Trophoblast cell (in vitro differentiated cells and primary cell): Measurements from ENCODE around the gene HCN1.

Experiments
- DNase-seq, 2 donors: peaks; one replicate each; pipeline ENCODE4 v3.0.0-alpha.2; 2016
- H2AFZ ChIP-seq: 2 replicates; pipeline ENCODE4 v1.6.1; 2013; ENCODE audit warnings: low read length, moderate library complexity, mild to moderate bottlenecking; ENCODE audit not compliant: insufficient read depth, poor library complexity
- H2AK5ac ChIP-seq: 2 replicates; pipeline ENCODE4 v1.6.1; 2013; ENCODE audit warnings: mild to moderate bottlenecking, low read length
- H2BK120ac ChIP-seq: 2 replicates; pipeline ENCODE4 v1.6.1; 2013; ENCODE audit warnings: low read length, mild to moderate bottlenecking, moderate library complexity; ENCODE audit not compliant: insufficient read depth, poor library complexity
- H2BK12ac ChIP-seq: 2 replicates; pipeline ENCODE4 v1.6.1; 2013; ENCODE audit warnings: mild to moderate bottlenecking, low read length, moderate library complexity
- H2BK5ac ChIP-seq: 2 replicates; pipeline ENCODE4 v1.6.1; 2013; ENCODE audit warnings: low read length, low read depth, moderate library complexity, mild to moderate bottlenecking; ENCODE audit not compliant: poor library complexity
- H3K14ac ChIP-seq: 2 replicates; pipeline ENCODE4 v1.6.1; 2013; ENCODE audit warnings: mild to moderate bottlenecking, low read length
- H3K18ac ChIP-seq: 2 replicates; pipeline ENCODE4 v1.6.1; 2013; ENCODE audit warnings: mild to moderate bottlenecking, low read length
- H3K23ac ChIP-seq: 2 replicates; pipeline ENCODE4 v1.6.1; 2013; ENCODE audit warnings: low read length
- H3K27ac ChIP-seq: 2 replicates; pipeline ENCODE4 v1.5.1; 2013; ENCODE audit warnings: low read depth, mild to moderate bottlenecking, inconsistent platforms, low read length, moderate library complexity
- H3K27me3 ChIP-seq: 2 replicates; pipeline ENCODE4 v1.6.1; 2013; ENCODE audit warnings: inconsistent platforms, mild to moderate bottlenecking, low read length, moderate library complexity; ENCODE audit not compliant: insufficient read depth
- H3K36me3 ChIP-seq, 2 experiments: 1 replicate in 1 of 2; 2 replicates in 1 of 2; pipeline ENCODE4 v1.6.1; 2013; ENCODE audit warnings: low read length in 2 of 2, mild to moderate bottlenecking in 2 of 2, moderate library complexity in 1 of 2; ENCODE audit not compliant: insufficient read depth in 2 of 2, control insufficient read depth in 1 of 2
- H3K4ac ChIP-seq: 2 replicates; pipeline ENCODE4 v1.6.1; 2013; ENCODE audit warnings: low read depth, mild to moderate bottlenecking, low read length, moderate library complexity
- H3K4me1 ChIP-seq, 2 experiments: 1 replicate in 1 of 2; 2 replicates in 1 of 2; pipeline ENCODE4 v1.6.1; 2013; ENCODE audit warnings: low read length in 2 of 2, mild to moderate bottlenecking in 2 of 2, moderate library complexity in 1 of 2; ENCODE audit not compliant: insufficient read depth in 2 of 2, control insufficient read depth in 1 of 2
- H3K4me2 ChIP-seq: 2 replicates; pipeline ENCODE4 v1.6.1; 2013; ENCODE audit warnings: inconsistent platforms, mild to moderate bottlenecking, low read length, moderate library complexity
- H3K4me3 ChIP-seq: 2 replicates; pipeline ENCODE4 v1.5.1; 2013; ENCODE audit warnings: mild to moderate bottlenecking, low read depth, low read length, inconsistent platforms
- H3K79me1 ChIP-seq: one replicate; pipeline ENCODE4 v1.6.1; 2013; ENCODE audit warnings: low read length
- H3K79me2 ChIP-seq: 2 replicates; pipeline ENCODE4 v1.6.1; 2013; ENCODE audit warnings: low read length, mild to moderate bottlenecking; ENCODE audit not compliant: control insufficient read depth, insufficient read depth, poor library complexity
- H3K9ac ChIP-seq: 2 replicates; pipeline ENCODE4 v1.6.1; 2013; ENCODE audit warnings: mild to moderate bottlenecking, low read length
- H3K9me3 ChIP-seq: 2 replicates; pipeline ENCODE4 v1.6.1; 2013; ENCODE audit warnings: low read depth, mild to moderate bottlenecking, control low read depth, inconsistent platforms, low read length; ENCODE audit not compliant: insufficient read depth
- H4K12ac ChIP-seq: 2 replicates; pipeline ENCODE4 v1.6.1; 2013; ENCODE audit warnings: low read depth, mild to moderate bottlenecking, low read length, moderate library complexity
- H4K8ac ChIP-seq: 2 replicates; pipeline ENCODE4 v1.6.1; 2013; ENCODE audit warnings: low read depth, mild to moderate bottlenecking, low read length, moderate library complexity
- H4K91ac ChIP-seq: one replicate; pipeline ENCODE4 v1.6.1; 2013; ENCODE audit warnings: low read depth, mild to moderate bottlenecking, low read length, moderate library complexity
- WGBS: extraction: QIAGEN DNeasy Blood & Tissue Kit; methylation state at CpG from one replicate; pipeline ENCODE4 v1.1.7; 2013; ENCODE audit warnings: missing lambda C conversion rate; ENCODE audit not compliant: insufficient read length, insufficient coverage; ENCODE audit errors: extremely low coverage; 5-methylcytosine and 5-hydroxymethylcytosine counted together

The HCN1 gene

GRCh38 chr5:45288746-45289145 lies 407.4 kb downstream of the HCN1 start:
- H2BK5ac ChIP-seq = no peak overlapping the region
- no peak overlapping the region for H3K18ac ChIP-seq
- no peak overlapping the region for H3K4me3 ChIP-seq
- no peak overlapping the region for H2AK5ac ChIP-seq
- no peaks in the 10 kb centered on the region for H3K9me3 ChIP-seq
- no peak overlapping the region for H3K27ac ChIP-seq
- no peak overlapping the region for H2BK120ac ChIP-seq
- no peak overlapping the region for H3K9ac ChIP-seq
- H4K91ac ChIP-seq = no peak overlapping the region
- H4K8ac ChIP-seq = no peak overlapping the region
- H3K23ac ChIP-seq = no peak overlapping the region
- no peak for DNase-seq
- no peak overlapping the region for H3K4ac ChIP-seq
- H4K12ac ChIP-seq = no peak overlapping the region
- H2BK12ac ChIP-seq = no peak overlapping the region
- H3K79me2 ChIP-seq = no peaks in the 10 kb centered on the region
- H3K79me1 ChIP-seq = no peaks in the 10 kb centered on the region
- H3K4me2 ChIP-seq = no peak overlapping the region
- H2AFZ ChIP-seq = no peak overlapping the region
- H3K36me3 ChIP-seq = no peaks in the 10 kb centered on the region
- no peaks in the 10 kb centered on the region for H3K27me3 ChIP-seq
- no peaks in the 10 kb centered on the region for H3K4me1 ChIP-seq
- WGBS = no CpG with 5 or more reads among the region's 1 CpG
- no peak overlapping the region for H3K14ac ChIP-seq

GRCh38 chr5:45284436-45284835 lies 411.7 kb downstream of the HCN1 start:
- H2AK5ac ChIP-seq = no peak overlapping the region
- H2BK120ac ChIP-seq = no peak overlapping the region
- H3K9ac ChIP-seq = no peak overlapping the region
- H3K4me2 ChIP-seq = no peak overlapping the region
- no peak overlapping the region for H4K91ac ChIP-seq
- H3K79me2 ChIP-seq = no peaks in the 10 kb centered on the region
- no peak overlapping the region for H4K12ac ChIP-seq
- H3K4me3 ChIP-seq = no peak overlapping the region
- no peak overlapping the region for H3K4ac ChIP-seq
- no CpG with 5 or more reads among the region's 1 CpG for WGBS
- H3K79me1 ChIP-seq = no peaks in the 10 kb centered on the region
- H3K14ac ChIP-seq = no peak overlapping the region
- H2AFZ ChIP-seq = no peak overlapping the region
- H3K9me3 ChIP-seq = no peaks in the 10 kb centered on the region
- no peaks in the 10 kb centered on the region for H3K4me1 ChIP-seq
- H2BK5ac ChIP-seq = no peak overlapping the region
- H3K18ac ChIP-seq = no peak overlapping the region
- H3K27me3 ChIP-seq = no peaks in the 10 kb centered on the region
- no peak for DNase-seq
- H4K8ac ChIP-seq = no peak overlapping the region
- H3K27ac ChIP-seq = no peak overlapping the region
- H3K23ac ChIP-seq = no peak overlapping the region
- H2BK12ac ChIP-seq = no peak overlapping the region
- no peaks in the 10 kb centered on the region for H3K36me3 ChIP-seq

- Histone ChIP-seq H3K9ac (no peak overlapping the region), H3K9me3 (no peaks in the 10 kb centered on the region), H3K14ac (no peak overlapping the region), H3K36me3 (no peaks in the 10 kb centered on the region), H2AFZ (no peak overlapping the region), H2BK120ac (no peak overlapping the region), H3K4me1 (no peaks in the 10 kb centered on the region), H4K12ac (no peak overlapping the region), H2BK5ac (no peak overlapping the region), H2BK12ac (no peak overlapping the region), H3K27me3 (no peaks in the 10 kb centered on the region), H4K91ac (no peak overlapping the region), H3K4ac (no peak overlapping the region), H3K18ac (no peak overlapping the region), H4K8ac (no peak overlapping the region), H3K79me1 (no peaks in the 10 kb centered on the region), H3K23ac (no peak overlapping the region), H3K4me2 (no peak overlapping the region), H3K4me3 (no peak overlapping the region), H3K79me2 (no peaks in the 10 kb centered on the region), H3K27ac (no peak overlapping the region), H2AK5ac (no peak overlapping the region)
- WGBS = no CpG with 5 or more reads among the region's 2 CpGs
- no peak for DNase-seq
Observed at GRCh38 chr5:45281081-45281480, 415.1 kb downstream of the HCN1 start.

- no peak overlapping the region for H3K14ac ChIP-seq
- no peak overlapping the region for H2BK5ac ChIP-seq
- H3K18ac ChIP-seq = no peak overlapping the region
- no peak overlapping the region for H4K12ac ChIP-seq
- H3K27ac ChIP-seq = no peak overlapping the region
- H2AK5ac ChIP-seq = no peak overlapping the region
- no peak overlapping the region for H3K4ac ChIP-seq
- H2BK12ac ChIP-seq = no peak overlapping the region
- H2BK120ac ChIP-seq = no peak overlapping the region
- no peak overlapping the region for H4K91ac ChIP-seq
- H3K79me1 ChIP-seq = no peaks in the 10 kb centered on the region
- no peak overlapping the region for H3K4me3 ChIP-seq
- no peaks in the 10 kb centered on the region for H3K9me3 ChIP-seq
- H4K8ac ChIP-seq = no peak overlapping the region
- no CpG with 5 or more reads among the region's 1 CpG for WGBS
- H3K79me2 ChIP-seq = no peaks in the 10 kb centered on the region
- no peak overlapping the region for H2AFZ ChIP-seq
- H3K4me2 ChIP-seq = no peak overlapping the region
- H3K27me3 ChIP-seq = no peaks in the 10 kb centered on the region
- H3K9ac ChIP-seq = no peak overlapping the region
- H3K36me3 ChIP-seq = no peaks in the 10 kb centered on the region
- DNase-seq = no peak
- H3K4me1 ChIP-seq = no peaks in the 10 kb centered on the region
- H3K23ac ChIP-seq = no peak overlapping the region
Observed at GRCh38 chr5:45279109-45279508, 417.1 kb downstream of the HCN1 start.
